Measurements from ENCODE around the gene TGFBR3.

TGFBR3 gene

DNA sequence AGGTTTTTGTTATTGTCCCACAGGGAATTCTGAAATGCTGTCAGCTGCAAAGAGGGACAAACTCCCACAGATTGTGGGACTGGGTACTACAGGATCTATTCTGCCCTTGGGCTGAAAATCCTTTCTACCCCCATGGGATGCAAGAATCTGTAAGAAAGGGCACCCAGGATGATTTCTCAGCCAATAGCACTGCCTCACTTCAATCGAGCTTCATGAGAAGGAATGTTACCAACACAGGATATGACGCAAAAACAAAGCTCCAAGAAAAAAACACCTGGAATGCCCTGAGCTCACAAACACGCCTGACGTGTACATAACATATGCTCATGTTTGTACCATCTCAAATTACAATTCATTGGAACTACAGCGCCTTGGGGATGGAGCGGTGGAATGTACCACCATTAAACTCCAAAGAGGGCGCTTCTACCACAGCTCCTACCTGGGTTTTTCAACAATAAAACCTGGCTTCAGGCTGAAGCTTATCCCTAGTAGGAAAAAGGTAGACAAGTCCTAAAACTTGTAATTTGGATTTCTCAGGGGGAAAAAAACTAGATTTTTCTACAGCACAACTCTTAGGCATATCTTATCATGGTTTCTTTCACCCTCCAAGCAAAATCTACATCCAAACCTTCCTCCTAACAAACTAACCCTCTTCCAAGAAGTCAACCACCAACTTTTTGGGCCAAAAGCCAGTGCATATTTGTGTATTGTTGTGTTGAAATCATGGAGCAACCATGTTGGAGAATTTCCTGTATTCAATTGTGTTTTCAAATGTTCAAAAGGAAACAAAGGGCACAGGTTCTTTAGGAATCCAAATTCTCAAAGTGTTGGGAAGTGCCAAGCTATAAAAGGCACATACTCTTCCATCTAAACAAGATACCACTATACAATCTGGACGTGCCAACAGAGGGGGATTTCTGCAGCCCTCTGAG, 78.9 kb downstream of the TGFBR3 start:
- no peak for DNase-seq
- Mint-ChIP-seq H3K9me3 (no peaks in the 10 kb centered on the region), H3K36me3 (ENCODE audit: low read depth) (no peaks in the 10 kb centered on the region), H3K4me1 (peaks cover 38% of the 10 kb centered on the region), H3K4me3 (no peak overlapping the region), H3K27ac (no peak overlapping the region), H3K27me3 (ENCODE audit: low read depth, poor library complexity) (no peaks in the 10 kb centered on the region)
- no peak for TF ChIP-seq CTCF (IDR thresholded peaks at IDR 0.05)

GRCh38 chr1:91806181-91806768, 79.7 kb downstream of the TGFBR3 start:
- Mint-ChIP-seq H3K27me3 (ENCODE audit: low read depth, poor library complexity) (no peaks in the 10 kb centered on the region), H3K27ac (no peak overlapping the region), H3K4me1 (peaks cover 38% of the 10 kb centered on the region), H3K36me3 (ENCODE audit: low read depth) (no peaks in the 10 kb centered on the region), H3K4me3 (no peak overlapping the region), H3K9me3 (no peaks in the 10 kb centered on the region)
- no peak for DNase-seq
- TF ChIP-seq CTCF (IDR thresholded peaks at IDR 0.05), result no peak

DNA sequence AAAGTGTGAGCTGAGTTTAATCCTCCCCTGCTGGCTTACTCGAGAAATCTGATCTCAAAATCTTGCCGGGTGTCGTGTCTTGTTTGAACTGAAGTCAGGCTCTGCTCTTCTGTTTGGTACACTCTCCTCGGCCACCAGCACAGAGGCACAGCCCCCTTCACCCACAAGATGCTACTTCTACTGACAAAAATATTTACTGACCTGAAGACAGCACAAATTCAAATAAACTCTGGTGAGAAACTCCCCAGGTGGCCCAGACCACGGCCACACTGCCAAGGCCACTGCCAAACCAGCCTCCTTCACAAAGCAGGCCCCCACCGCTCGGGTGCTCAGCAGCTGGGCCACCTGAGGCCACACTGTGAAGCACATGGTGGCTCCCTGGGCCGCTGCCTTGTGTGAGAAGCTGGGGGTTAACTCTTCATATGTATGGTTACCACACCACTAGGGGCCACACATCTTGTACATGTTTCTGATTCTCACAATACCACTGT, 80.6 kb downstream of the TGFBR3 start:
- TF ChIP-seq CTCF (IDR thresholded peaks at IDR 0.05), result no peak
- Mint-ChIP-seq H3K9me3 (no peaks in the 10 kb centered on the region), H3K36me3 (ENCODE audit: low read depth) (no peaks in the 10 kb centered on the region), H3K4me1 (peaks cover 38% of the 10 kb centered on the region), H3K27ac (peak overlapping the region; percentile 62), H3K27me3 (ENCODE audit: low read depth, poor library complexity) (no peaks in the 10 kb centered on the region), H3K4me3 (no peak overlapping the region)
- no peak for DNase-seq

GRCh38 chr1:91804546-91805023, 81.4 kb downstream of the TGFBR3 start:
- Mint-ChIP-seq H3K4me3 (no peak overlapping the region), H3K27me3 (ENCODE audit: low read depth, poor library complexity) (no peaks in the 10 kb centered on the region), H3K9me3 (no peaks in the 10 kb centered on the region), H3K27ac (no peak overlapping the region), H3K36me3 (ENCODE audit: low read depth) (no peaks in the 10 kb centered on the region), H3K4me1 (peaks cover 38% of the 10 kb centered on the region)
- no peak for TF ChIP-seq CTCF (IDR thresholded peaks at IDR 0.05)
- DNase-seq, result no peak

GRCh38 chr1:91803847-91804545, 82.0 kb downstream of the TGFBR3 start:
- TF ChIP-seq CTCF (IDR thresholded peaks at IDR 0.05), result no peak
- Mint-ChIP-seq H3K27me3 (ENCODE audit: low read depth, poor library complexity) (no peaks in the 10 kb centered on the region), H3K36me3 (ENCODE audit: low read depth) (no peaks in the 10 kb centered on the region), H3K27ac (no peak overlapping the region), H3K9me3 (no peaks in the 10 kb centered on the region), H3K4me3 (no peak overlapping the region), H3K4me1 (peaks cover 33% of the 10 kb centered on the region)
- no peak for DNase-seq
